Measurements from ENCODE around the gene TTLL11.
A peak's percentile ranks its signal among the peaks of the same experiment; 100 is the strongest.

TTLL11 gene

DNA sequence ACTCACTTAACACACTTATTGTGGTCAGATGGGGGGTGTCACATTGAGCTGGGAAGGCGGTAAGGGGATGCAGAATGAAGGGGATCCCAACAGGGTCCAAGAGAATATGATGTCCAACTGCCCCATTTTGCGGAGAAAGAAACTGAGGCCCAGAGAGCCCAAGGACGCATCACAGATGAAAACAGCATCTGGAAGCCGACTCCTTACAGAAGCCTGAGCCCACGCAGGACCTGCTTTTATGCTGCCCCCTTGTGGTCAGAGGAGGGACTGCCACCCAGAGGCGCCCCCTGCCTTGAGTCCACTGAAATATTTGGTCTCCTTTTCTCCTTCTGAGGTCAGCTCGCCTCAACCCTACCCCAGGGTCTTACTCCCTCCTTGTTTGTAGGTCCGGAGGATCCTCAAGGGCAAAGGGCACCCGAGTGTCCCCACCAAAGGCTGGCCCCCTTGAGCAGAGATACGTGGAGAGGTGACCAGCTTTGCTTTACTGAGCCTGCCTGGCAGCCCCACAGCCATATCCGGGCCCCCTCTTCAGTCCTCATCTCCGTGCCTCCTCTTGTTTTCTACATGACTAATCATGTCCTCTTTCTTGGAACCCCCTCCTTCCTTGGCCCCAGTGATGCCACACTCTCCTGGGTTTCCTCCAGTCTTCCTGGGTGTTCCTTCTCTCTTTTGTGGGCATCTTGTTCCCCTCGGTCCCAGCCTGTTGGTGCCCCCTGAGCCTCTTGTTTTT is 30.0 kb upstream of the TTLL11 start:
- DNase-seq (ENCODE audit: low read depth): peak; percentile 77
- TF ChIP-seq, protein P1, sequence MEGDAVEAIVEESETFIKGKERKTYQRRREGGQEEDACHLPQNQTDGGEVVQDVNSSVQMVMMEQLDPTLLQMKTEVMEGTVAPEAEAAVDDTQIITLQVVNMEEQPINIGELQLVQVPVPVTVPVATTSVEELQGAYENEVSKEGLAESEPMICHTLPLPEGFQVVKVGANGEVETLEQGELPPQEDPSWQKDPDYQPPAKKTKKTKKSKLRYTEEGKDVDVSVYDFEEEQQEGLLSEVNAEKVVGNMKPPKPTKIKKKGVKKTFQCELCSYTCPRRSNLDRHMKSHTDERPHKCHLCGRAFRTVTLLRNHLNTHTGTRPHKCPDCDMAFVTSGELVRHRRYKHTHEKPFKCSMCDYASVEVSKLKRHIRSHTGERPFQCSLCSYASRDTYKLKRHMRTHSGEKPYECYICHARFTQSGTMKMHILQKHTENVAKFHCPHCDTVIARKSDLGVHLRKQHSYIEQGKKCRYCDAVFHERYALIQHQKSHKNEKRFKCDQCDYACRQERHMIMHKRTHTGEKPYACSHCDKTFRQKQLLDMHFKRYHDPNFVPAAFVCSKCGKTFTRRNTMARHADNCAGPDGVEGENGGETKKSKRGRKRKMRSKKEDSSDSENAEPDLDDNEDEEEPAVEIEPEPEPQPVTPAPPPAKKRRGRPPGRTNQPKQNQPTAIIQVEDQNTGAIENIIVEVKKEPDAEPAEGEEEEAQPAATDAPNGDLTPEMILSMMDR (IDR thresholded peaks at IDR 0.05; ENCODE audit: low read depth, low read length): peak; percentile 98
- no peak for TF ChIP-seq MYC (IDR thresholded peaks at IDR 0.05; ENCODE audit: low read depth, low read length)
- H3K4me3 ChIP-seq (ENCODE audit: low read depth, low read length): no peak overlapping the region

DNA sequence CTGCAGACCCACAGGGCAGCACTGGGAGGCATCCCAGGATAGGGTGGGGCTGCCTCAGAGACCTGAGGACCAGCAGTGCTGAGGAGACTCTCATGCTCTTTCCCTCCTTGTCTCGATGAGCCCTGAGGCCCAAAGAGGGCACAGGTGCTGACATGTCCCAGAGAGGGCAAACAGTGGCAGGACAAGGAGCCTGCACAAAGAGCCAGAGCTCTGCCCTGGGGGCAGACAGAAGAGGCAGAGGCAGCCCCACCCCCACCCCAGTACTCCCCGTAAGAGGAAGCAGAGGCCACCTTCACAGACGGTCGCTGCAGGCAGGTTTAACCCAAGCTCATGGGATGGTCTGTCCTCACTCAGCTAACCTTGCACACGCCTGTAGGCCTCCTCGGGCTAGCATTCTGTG is 29.4 kb upstream of the TTLL11 start:
- TF ChIP-seq MYC (IDR thresholded peaks at IDR 0.05; ENCODE audit: low read depth, low read length) (no peak), POLR2A (IDR thresholded peaks at IDR 0.05; ENCODE audit: extremely low read depth, insufficient read length) (no peak)
- TF ChIP-seq, protein P2, sequence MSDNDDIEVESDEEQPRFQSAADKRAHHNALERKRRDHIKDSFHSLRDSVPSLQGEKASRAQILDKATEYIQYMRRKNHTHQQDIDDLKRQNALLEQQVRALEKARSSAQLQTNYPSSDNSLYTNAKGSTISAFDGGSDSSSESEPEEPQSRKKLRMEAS (IDR thresholded peaks at IDR 0.05; ENCODE audit: low read depth, low read length): no peak
- TF ChIP-seq, protein P1 (IDR thresholded peaks at IDR 0.05; ENCODE audit: low read depth, low read length): no peak

DNA sequence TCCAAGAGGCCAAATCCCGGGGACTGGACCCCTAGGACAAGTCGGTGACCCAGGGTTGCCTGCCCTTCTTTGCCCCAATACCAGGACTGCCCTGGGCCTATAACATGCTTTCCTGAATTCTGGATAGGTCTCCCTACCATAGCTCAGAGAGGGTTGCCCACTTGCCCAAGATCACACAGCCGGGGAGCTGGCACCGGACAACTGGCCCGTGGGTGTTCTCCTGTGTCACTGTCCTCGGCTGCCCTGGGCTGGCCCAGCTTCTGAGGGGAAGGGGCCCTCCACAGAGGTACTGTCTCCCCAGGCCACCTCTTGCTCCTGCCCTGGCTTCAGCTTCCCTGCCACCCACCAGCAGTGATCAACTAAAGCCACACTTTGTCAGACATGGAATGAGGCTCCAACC is 28.8 kb upstream of the TTLL11 start:
- no peak for DNase-seq (ENCODE audit: low read depth)
- TF ChIP-seq POLR2A (IDR thresholded peaks at IDR 0.05; ENCODE audit: extremely low read depth, insufficient read length) (no peak), MYC (IDR thresholded peaks at IDR 0.05; ENCODE audit: low read depth, low read length) (no peak)
- TF ChIP-seq, protein P2 (IDR thresholded peaks at IDR 0.05; ENCODE audit: low read depth, low read length): no peak
- TF ChIP-seq, protein P1 (IDR thresholded peaks at IDR 0.05; ENCODE audit: low read depth, low read length): no peak
- H3K4me3 ChIP-seq (ENCODE audit: low read depth, low read length): no peak overlapping the region

More for the DNA sequence above, 29.4 kb upstream of the TTLL11 start:
- no peak overlapping the region for H3K4me3 ChIP-seq (ENCODE audit: low read depth, low read length)
- DNase-seq (ENCODE audit: low read depth): peak; percentile 19

DNA sequence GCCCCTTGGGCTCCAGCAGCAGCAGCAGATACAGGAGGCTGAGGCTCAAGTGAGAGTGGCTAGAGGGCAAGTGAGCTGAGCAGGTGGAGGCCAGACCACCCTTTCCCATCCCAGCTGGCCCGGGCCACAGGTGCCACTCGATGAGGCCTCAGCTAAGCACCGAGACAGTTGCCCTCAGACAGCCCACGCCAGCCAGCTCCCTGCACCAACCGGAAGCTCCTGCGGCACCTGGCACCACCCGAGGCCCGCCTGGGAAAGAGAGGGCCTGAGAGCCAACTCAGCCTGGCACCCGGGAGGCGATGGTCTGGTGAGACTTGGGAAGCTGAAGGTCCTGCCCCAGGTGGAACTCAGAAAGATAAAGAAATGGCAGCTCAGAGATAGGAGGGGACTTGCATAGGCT is 28.3 kb upstream of the TTLL11 start:
- no peak overlapping the region for H3K4me3 ChIP-seq (ENCODE audit: low read depth, low read length)
- no peak for TF ChIP-seq POLR2A (IDR thresholded peaks at IDR 0.05; ENCODE audit: extremely low read depth, insufficient read length)
- TF ChIP-seq, protein P1 (IDR thresholded peaks at IDR 0.05; ENCODE audit: low read depth, low read length): no peak
- no peak for TF ChIP-seq MYC (IDR thresholded peaks at IDR 0.05; ENCODE audit: low read depth, low read length)
- TF ChIP-seq, protein P2 (IDR thresholded peaks at IDR 0.05; ENCODE audit: low read depth, low read length): no peak
- DNase-seq (ENCODE audit: low read depth): no peak

DNA sequence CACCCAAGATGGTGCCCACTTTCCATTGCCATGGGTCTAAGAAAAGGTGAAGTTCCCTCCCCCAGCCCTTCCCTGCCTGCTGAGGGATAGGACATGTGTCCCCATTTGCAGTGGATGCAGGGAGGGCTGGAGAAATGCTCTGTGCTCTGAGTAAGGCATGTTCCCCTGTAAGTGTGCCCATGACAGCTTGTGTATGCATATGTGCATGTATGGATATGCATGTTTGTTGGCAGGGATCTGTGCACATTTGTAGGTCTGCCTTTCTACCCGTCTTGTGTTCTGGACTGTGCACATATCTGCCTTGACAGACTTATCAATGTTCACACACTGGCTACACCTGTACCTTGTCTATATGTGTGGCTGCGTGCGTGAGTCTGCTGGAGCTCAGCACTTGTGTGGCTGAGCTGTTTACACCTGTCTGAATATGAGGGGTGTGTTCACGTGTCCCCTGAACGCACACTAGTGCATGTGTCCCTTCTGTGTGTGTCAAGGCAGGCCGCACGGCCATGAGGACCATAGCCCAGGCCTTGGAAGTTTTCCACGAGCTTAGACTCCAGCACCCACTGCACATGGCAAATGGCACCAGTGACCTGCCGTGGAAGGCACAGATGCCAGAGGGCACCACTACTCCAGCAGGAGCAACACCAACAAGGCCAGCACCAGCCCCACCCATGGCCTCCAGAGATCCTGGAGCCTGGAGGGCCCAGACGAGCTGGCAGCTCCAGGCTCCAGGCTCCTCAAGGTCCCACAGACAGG is 27.4 kb upstream of the TTLL11 start:
- TF ChIP-seq POLR2A (IDR thresholded peaks at IDR 0.05; ENCODE audit: extremely low read depth, insufficient read length) (no peak), MYC (IDR thresholded peaks at IDR 0.05; ENCODE audit: low read depth, low read length) (no peak)
- TF ChIP-seq, protein P2 (IDR thresholded peaks at IDR 0.05; ENCODE audit: low read depth, low read length): no peak
- TF ChIP-seq, protein P1 (IDR thresholded peaks at IDR 0.05; ENCODE audit: low read depth, low read length): no peak
- DNase-seq (ENCODE audit: low read depth): no peak
- no peak overlapping the region for H3K4me3 ChIP-seq (ENCODE audit: low read depth, low read length)
